Activated CD4-positive, alpha-beta T cell treated with anti-CD3 and anti-CD28 coated beads, Interleukin-2, amount 50 U/mL, for 48 hours (primary cell): ENCODE results near the gene SEMA4D.
A peak's percentile ranks its signal among the peaks of the same experiment; 100 is the strongest.

ENCODE experiments used
- DNase-seq, 2 experiments: peaks; one replicate each; pipeline ENCODE4 v3.0.0-alpha.2; 2020

Gene SEMA4D

GRCh38 chr9:89497978-89498851 is at the start of gene SEMA4D:
Gene SEMA4D, minus strand, starts transcription at chr9:89498113. Its CDS starts 92,657 bp downstream, at chr9:89405456.
- peak; percentile 76 to 86 for DNase-seq

- DNase-seq: no peak
Measured at GRCh38 chr9:89547000-89547399, 49.1 kb upstream of the SEMA4D start.

DNA sequence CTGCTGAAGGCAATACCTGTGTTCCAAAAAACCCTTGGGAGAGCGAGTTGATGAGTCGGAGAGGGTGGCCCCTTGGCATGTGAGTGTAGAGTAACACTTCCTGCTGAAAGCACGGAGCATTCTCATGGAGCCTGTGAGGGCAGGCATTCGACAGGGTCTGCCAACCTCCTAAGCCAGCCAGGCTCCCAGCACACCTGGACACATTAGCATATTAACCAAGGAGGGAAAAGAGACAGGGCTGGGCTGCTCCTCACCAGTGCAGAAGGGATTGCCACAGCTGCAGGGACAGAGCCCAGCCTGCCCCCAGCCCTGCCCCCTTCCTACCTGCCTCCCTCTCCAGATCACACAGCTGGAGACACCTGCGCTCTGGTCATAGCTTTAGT is 46.4 kb upstream of the SEMA4D start:
- no peak for DNase-seq

- DNase-seq: no peak
Measured at GRCh38 chr9:89543621-89544278, 45.8 kb upstream of the SEMA4D start.

- DNase-seq: no peak
Measured at GRCh38 chr9:89543111-89543510, 45.2 kb upstream of the SEMA4D start.

DNA sequence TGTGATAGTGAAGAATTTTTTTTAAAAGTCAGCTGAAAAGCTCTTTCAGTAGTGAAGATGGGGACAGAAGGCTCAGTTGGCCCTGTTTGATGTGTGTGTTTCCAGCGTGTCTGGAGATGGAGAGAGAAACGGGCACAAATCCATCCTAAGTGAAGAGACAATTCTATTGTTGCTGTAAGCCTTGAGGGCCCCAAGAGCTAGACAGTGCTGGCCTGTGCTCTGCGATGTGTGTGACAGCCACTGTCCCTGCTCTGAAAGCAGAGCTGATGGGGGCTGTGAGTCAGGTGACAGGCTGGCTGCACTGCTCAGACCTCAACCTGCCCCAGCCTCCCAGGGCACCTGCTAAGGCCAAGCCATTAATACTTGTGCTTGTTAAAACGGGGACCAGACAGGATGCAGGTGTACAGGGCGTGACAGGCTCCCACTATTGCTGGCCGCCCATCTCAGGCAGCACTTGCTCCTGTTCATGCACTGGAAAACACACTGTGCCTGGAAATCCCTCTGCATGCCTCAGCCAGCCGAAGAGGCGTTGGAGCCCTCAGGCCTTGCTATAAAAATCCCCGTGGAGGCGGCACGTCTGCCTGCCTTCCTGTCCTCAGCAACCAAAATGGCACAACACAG is 44.6 kb upstream of the SEMA4D start:
- DNase-seq: no peak

DNA sequence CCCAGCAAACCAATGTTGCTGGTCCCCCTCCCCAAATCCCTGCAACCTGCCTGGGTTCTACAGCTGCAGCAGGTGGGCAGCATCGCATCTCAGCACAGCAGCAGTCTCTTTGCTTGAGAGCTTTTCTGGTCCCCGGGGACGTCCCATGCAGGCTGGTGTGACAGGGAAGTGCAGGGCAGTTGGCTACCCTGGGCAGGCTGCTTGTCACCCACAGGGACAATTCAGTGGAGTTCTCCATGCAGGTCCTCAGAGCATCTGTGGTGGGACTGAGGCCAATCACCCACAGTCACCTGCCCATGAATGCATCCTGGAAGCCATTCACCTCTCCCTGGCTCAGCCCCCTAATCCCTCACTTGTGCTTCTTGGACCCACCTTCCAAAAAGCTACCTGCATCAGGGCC is 43.9 kb upstream of the SEMA4D start:
- DNase-seq: no peak

DNA sequence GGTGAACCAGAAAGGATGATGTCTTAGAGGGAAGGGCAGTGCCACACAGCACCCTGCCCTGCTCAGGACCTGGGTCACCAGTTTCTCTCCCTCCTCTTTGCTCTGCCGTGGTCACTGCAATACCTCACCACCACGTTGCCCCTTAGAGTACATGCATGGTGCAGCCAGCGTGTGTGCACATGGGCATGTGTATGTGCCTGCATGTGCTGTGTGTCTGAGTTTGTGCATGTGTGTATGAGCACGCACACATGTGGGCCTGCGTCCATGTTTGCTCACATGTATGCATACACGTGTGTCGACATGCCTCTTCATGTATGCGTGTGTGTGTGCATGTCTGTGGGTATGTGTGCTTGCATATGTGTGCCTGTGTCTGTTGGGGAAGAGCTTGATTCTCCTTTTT is 41.5 kb upstream of the SEMA4D start:
- no peak for DNase-seq

DNA sequence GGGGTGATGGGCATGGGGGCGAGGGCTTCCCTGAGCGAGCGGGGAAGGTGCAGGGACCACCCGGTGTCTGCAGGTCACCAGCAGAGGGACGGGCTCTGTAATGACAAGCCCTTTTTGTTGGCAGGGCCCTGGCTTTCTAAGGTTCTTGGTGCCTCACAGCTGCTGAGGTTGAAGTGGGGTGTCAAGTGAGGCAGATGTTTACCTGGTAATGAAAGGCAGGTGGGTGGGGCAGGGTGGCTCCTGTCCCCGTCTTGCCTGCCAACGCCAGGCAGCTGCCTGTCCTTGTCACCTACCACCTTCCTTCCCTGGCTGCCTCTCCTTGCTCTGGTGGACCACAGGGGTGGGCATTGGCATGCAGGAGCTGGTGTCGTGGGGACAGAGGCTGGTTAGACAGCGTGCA is 41.0 kb upstream of the SEMA4D start:
- no peak for DNase-seq

DNA sequence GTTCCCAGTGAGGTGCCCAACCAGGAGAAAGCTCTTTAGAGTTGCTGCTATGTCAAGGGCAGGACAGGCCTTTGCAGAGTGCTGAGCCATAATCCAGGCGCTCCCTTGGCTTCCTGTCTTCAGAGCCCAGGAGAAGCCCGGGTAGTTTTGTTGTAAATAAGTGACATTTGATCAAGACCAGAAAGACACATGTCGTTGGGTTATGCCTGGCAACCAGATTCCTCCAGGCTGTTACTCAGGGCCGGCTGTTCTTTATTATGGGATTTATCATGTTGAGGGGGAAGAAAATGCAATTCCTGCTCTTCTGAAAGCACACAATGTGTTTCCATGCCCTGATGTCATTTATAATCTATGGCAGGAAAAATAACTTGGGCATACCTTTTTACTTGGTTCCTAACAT is 39.3 kb upstream of the SEMA4D start:
- no peak for DNase-seq

GRCh38 chr9:89536600-89536999 is 38.7 kb upstream of the SEMA4D start:
- peak in 1 of 2 experiments; percentile 49 for DNase-seq

DNA sequence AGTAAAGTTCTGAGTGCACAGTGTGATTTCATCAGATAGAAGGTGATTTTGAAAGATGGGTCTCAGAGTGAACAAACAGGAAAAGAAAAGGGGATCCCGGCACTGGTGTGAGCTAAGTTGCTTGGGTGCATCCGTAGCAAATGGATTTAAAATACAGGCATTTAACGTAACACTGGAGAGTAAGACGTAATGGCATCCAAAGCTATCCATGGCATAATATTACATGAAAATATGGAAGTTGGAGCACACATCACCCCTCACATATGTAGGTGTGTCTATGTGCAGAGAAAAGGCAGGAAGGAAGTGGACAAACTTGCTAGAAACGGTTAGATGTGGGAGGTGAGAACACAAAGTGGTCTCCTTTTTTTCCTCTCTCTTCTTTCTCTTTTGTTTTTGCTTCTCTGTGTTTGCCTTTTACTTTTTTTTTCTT is 38.2 kb upstream of the SEMA4D start:
- DNase-seq: no peak

DNA sequence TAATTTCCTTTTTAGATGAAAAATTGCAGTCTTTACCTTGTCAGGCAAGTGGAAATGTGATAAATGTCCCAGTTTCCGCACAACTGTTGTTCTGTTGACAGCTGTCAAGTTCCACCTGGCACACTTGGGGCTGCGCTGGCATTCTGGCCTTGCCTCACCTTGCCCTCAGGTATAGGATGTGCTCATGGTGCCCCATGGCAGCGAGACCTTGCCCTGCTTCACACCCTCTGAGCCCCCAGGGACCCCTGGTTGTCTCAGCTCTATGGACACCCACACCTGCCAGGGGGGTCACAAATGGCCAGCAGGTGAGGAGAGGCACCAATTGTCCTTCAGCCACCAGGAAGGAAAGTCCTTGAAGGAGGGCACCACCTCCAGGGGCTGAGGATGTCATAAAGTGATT is 37.5 kb upstream of the SEMA4D start:
- no peak for DNase-seq

- no peak for DNase-seq
Measured at GRCh38 chr9:89534515-89535287, 36.8 kb upstream of the SEMA4D start.

GRCh38 chr9:89533411-89534095 is 35.6 kb upstream of the SEMA4D start:
- no peak for DNase-seq

DNA sequence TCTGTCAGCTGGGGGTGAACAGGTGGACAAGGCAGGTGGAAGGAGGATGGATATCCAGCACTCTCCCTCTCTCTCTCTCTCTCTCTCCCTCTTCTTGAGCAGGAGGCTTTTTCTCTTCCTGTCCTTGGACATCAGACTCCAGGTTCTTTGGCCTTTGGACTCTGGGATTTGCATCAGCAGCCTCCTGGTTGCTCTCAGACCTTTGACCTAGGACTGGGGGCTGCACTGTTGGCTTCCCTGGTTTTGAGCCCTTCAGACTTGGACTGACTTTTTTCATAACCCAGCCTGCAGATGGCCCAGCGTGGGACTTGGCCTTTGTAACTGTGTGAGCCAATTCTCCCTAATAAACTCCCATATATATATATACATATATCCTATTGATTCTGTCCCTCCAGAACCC is 35.0 kb upstream of the SEMA4D start:
- DNase-seq: no peak

DNA sequence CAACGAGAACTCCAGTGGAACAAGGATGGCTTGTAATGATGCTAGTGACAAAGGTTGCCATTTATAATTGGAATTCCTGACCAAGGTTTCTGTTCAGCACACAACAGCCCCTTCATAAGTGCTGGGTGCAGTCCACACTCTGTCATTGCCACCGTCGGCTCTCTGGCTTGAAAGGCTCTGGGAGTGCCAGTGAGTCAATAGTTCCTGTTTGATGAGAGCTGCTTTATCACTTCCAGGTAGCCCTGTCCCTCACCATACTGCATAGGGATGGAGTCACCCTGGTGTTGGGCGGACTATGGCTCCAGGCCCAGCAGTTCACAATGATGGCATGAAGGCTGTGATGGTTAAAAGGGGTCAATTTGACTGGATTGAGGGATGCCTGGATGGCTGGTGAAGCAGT is 34.6 kb upstream of the SEMA4D start:
- peak in 1 of 2 experiments; percentile 50 for DNase-seq

GRCh38 chr9:89531766-89532165 is 33.9 kb upstream of the SEMA4D start:
- no peak for DNase-seq

DNA sequence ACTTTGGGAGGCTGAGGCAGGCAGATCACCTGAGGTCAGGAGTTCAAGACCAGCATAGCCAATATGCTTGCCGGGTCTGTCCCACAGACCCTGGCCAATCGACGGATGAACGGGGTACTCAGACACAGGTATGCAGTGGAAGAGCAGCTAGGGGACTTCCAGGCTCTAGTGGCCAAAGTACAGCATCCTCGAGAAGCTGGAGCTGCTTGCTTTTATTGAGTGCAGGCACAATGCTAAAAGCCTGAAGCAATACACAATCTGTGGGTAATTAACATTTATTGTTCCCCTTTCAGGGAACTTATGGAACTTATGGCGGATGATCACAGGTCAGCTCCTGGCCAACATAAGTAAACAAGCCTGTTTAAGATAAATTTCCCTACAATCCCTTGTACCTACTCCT is 32.8 kb upstream of the SEMA4D start:
- no peak for DNase-seq

- DNase-seq: no peak
Measured at GRCh38 chr9:89529243-89530035, 31.5 kb upstream of the SEMA4D start.

DNA sequence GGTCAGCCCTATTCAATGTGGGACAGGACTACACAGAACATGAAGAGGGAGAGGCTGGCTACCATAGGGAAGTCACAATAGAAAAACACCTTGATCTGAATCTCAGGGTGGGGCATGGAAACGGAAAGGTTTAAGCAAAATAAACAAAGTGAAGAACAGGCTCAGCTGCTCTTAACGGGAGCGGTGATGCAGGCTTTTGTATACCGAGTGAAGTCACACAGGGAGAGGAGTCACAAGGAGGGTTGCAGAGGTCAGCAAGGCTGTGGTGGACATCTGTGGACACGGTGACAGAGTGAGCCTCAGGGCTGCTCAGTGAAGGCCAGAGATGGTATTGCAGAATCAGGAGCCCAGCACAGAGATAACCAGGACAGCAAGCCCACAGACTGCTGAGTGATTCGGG is 30.6 kb upstream of the SEMA4D start:
- DNase-seq: no peak

- no peak for DNase-seq
Measured at GRCh38 chr9:89528131-89528530, 30.2 kb upstream of the SEMA4D start.
